OCI-LY1 (cell line): ENCODE results near the gene OCLN.

Source experiments
- EZH2 ChIP-seq: fragments of 200-600 bp; sonication (generic), shearing (Covaris generic); IDR thresholded peaks from 2 replicates; pipeline ENCODE4 v1.8.0; 2017; ENCODE audit warnings: borderline replicate concordance, mixed run types, mild to moderate bottlenecking, antibody characterized with exemption, low read length, moderate library complexity, mixed read lengths
- TF ChIP-seq, protein P1 (sequence below): fragments of 200-600 bp; sonication (generic), shearing (Covaris generic); IDR thresholded peaks from 2 replicates; pipeline ENCODE4 v1.5.1; 2017; ENCODE audit warnings: mild to moderate bottlenecking, antibody characterized with exemption, low read length, moderate library complexity, mixed read lengths

GRCh38 chr5:69462170-69462569, 30.4 kb upstream of the OCLN start:
- TF ChIP-seq EZH2: no peak
- TF ChIP-seq, protein P1, sequence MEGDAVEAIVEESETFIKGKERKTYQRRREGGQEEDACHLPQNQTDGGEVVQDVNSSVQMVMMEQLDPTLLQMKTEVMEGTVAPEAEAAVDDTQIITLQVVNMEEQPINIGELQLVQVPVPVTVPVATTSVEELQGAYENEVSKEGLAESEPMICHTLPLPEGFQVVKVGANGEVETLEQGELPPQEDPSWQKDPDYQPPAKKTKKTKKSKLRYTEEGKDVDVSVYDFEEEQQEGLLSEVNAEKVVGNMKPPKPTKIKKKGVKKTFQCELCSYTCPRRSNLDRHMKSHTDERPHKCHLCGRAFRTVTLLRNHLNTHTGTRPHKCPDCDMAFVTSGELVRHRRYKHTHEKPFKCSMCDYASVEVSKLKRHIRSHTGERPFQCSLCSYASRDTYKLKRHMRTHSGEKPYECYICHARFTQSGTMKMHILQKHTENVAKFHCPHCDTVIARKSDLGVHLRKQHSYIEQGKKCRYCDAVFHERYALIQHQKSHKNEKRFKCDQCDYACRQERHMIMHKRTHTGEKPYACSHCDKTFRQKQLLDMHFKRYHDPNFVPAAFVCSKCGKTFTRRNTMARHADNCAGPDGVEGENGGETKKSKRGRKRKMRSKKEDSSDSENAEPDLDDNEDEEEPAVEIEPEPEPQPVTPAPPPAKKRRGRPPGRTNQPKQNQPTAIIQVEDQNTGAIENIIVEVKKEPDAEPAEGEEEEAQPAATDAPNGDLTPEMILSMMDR: no peak
